HG02943 (cell line): ENCODE data around the gene RGS1.

Experiments
- ATAC-seq: cut with Tn5 transposase; IDR thresholded peaks from one replicate; pipeline ENCODE4 v1.9.1; 2021; ENCODE audit warnings: mild to moderate bottlenecking, low read depth, moderate library complexity; ENCODE audit not compliant: unreplicated experiment

The RGS1 gene

GRCh38 chr1:192552760-192553191, 22.8 kb upstream of the RGS1 start:
- no peak for ATAC-seq

GRCh38 chr1:192553741-192554140, 21.8 kb upstream of the RGS1 start:
- ATAC-seq, result no peak

DNA sequence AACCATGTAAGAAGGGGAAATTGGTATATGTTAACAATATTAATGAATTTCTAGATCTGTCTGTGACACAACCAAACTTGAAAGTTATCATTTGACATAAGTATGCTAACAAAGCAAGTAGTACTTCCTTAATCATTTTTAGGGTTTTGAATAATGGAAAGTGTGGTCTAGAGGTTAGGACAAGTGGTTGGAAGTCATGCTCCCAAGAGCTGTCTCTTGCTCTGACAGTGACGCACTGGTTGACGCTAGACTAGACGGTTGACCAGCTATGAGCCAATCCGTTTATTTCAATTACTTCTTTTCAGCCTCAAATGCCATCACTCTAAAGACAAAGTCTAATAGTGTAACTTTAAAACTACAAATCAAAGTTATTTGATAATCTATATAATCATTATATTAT, 20.7 kb upstream of the RGS1 start:
- no peak for ATAC-seq

DNA sequence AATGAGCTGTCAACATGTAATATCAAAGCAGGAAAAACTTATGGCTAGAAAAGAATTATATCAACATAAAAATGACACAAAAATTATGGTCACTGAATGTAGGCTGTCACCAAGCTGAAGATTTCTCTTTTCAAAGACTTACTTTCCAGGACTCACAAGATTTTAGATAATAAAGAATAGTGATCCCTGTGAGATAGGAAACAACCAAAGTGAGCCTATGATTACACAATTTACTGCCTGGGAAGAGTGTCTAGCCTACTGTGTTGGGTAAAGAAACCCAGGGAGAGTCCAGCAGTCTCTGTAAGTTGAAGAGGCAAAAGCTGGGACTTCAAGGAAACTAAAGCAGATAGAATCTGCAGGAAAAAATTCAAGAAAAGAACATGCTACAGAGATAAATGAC, 20.2 kb upstream of the RGS1 start:
- no peak for ATAC-seq

- ATAC-seq, result no peak
Observed at GRCh38 chr1:192557841-192558595, 17.6 kb upstream of the RGS1 start.

DNA sequence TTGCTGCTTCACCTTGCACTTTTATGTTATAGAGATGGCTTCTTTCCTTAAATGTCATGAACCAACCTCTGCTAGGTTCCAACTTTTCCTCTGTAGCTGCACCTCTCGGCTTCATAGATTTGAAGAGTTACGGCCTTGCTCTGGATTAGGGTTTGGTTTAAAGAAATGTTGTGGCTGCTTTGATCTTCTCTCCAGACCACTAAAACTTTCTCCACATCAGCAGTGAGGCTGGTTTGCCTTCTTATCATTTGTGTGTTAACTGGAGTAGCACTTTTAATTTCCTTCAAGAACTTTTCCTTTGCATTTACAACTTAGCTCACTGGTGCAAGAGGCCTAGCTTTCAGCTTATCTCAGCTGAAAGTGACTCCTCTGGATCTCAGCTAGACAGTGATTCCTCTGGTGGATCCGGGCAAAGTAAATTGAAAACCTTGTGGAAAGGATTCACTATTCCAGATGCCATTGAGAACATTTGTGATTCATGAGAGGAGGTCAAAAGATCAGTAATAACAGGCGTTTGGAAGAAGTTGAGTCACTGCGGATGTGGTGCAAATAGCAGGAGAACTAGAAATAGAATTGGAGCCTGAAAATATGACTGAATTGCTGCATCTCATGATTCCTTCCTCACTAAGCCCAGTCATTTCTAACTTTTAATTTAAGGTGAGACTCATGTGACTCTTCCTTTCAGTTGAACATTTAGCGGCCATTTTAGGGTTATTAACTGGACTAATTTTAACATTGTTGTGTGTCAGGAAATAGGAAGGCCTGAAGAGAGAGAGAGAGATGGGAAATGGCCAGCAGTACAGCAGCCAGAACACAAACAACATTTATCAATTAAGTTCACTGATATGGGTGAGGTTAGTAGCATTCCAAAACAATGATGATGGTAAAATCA, 16.2 kb upstream of the RGS1 start:
- ATAC-seq, result no peak

DNA sequence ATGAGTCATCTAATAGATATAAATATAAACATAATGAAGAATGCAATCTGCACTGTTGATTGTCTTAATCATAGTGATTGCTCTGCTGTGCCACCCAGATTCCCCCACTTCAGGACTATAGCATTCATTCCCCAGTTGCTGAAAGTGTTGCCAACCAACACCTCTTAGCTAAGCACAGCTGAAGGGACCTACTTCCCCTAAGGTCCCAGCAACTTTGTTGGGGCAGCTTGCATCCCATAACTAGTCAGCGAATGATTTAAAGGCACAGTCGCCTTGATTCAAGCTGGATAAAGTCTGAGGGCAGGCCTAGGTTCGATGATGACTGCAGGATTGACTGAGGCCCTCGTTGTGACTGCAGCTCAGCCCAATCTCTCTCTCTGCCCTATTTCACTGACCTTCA, 14.3 kb upstream of the RGS1 start:
- no peak for ATAC-seq

- ATAC-seq, result no peak
Observed at GRCh38 chr1:192563129-192563528, 12.4 kb upstream of the RGS1 start.

GRCh38 chr1:192564099-192564498, 11.5 kb upstream of the RGS1 start:
- no peak for ATAC-seq

- ATAC-seq, result no peak
Observed at GRCh38 chr1:192565946-192566345, 9.6 kb upstream of the RGS1 start.

- ATAC-seq, result no peak
Observed at GRCh38 chr1:192566657-192567056, 8.9 kb upstream of the RGS1 start.

DNA sequence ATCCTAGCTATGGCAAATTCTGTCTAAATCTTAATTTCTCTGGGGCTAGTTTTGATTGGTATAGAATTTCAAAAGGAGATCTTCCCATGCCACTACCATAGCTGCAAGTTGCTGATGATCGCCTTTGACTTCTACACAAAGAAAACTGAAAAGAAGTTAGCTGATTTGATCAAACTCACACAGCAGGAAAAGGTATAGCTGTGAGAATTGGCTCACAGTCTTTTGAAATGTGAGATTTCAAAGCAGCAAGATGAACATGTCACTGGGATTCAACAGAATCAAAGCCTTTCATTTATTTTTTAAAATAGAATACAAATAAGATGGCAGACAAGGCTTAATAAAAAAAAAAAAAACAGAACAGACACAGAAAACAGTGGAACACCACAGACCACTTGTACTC, 7.5 kb upstream of the RGS1 start:
- ATAC-seq, result no peak

DNA sequence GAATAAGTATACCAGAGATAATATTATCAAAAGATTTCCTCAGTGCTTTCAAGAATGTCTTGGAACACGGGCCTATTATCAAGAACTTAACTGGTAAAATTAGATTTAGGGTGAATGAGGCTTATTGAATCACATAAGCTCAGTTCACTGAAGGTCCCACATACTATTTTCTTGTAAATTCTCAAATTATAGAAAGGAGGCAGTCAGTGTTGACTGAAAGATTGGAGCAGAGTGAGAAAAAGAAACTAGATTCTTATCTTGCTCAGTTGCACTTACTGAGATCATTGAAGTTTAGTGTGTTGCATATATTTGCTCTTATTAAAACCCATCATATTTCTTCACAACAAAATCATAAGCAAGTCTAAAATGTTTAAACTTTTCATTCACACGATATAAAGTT, 3.9 kb upstream of the RGS1 start:
- ATAC-seq, result no peak

DNA sequence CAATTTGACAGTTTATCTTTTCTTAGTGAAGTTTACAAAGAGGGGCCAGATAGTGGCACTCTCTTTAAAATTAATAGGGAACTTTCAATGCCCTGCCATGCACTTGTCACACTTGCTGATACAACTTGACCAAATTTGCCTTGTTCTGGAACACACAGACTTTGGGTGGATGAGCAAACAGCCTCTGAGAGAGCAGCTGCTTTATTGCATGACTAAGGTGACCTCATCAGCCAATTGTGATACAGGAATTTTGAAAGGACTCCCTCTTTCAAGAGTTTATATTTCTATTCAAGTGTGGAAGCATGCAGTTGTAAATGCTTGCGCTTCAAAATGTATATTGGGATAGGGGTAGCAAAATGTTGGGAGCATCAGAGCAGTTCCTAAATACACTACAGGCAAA, 2.1 kb upstream of the RGS1 start:
- ATAC-seq, result no peak

- ATAC-seq, result no peak
Observed at GRCh38 chr1:192574073-192574472, 1.5 kb upstream of the RGS1 start.

DNA sequence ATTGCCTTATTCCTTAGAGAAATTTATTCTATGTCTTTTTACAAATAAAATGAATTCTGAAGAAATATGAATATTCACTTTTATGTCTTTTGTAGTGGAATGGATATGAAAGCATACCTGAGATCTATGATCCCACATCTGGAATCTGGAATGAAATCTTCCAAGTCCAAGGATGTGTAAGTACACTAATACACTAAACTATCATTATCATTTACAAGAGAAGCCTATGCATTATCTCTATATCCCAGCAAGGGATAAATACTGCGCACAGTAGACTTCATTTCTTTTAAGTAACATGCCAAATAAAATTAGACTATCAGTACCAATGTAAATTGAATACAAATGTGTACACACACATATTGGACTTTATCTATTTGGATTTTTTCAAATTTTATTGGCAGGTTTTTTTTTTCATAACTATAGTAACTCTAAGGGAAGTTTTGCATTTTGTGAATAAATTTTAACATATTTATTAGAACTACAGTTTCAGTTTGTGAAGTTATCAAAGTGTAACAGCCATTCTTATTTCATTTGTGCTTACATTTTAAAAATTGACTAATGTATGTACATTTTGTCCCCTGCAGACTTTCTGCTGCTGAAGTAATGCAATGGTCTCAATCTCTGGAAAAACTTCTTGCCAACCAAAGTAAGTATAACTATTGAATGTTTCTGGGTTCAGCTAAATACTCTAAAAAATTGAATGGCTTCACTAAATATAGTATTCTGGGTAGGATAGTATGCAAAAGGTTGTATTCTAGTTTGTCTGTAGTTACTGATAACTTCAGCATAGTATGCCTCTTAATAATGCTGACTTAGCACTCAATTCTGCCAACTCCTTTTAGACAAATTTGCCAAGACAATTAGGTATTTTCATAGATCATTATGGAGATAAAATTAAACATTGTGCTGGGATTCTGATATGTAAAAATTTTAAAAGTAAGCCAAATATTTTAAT, 894 bp downstream of the RGS1 start:
- no peak for ATAC-seq

DNA sequence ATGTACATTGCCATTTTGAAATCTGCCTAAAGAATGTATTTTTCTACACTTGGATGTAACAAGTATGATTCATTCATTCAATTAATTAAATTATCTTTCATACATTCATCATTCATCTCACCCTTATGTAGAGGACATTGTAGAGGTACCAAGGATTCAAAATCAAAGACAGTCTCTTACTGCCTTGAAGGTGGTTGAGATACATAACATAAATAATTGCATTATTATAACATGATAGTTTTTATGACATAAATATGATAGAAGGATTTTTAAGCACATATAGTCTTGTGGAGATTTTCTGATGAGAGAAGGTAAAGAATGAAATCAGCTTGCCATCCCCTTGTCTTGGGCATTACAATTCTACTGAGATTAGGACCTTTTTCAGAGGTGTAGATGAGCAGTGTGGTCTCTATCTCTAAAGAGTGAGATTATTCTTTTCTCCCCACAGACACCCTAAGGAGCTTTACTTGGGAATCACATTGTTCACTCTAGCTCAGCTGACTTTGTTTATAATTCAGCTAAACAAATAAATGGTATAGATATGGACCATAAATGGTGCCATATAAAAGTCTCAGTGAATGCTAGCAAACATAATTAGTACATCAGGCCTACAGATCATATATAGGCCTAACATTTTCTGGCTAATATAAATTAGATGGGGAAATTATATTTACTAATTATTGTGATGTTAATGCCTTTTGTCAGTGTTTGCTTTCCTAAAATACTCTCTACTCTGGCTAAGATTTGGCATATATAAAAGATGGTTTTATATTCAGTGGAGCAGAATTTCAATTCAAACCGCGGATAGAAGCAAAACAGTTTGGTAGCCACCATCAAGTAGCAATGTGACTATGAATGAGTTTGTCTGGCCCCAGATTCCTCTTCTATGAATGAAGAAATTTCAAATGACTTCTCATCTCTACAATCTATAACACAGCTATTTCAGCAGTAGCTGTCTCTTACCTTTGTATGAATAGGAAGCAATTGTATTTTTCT, 1.9 kb downstream of the RGS1 start:
- ATAC-seq, result no peak

- no peak for ATAC-seq
Observed at GRCh38 chr1:192578144-192578909, 2.8 kb downstream of the RGS1 start.
